Middle frontal gyrus (tissue), 1 donor: Measurements from ENCODE around the gene QKI.
"Not testable (repeated sequence)": the region's sequence is repeated elsewhere in the genome, so short reads cannot be mapped to it uniquely, and the experiment has no call there.

Experiments used
- DNase-seq: peaks from one replicate; pipeline ENCODE4 v3.0.0-alpha.2; 2015; ENCODE audit warnings: low spot score; ENCODE audit errors: extremely low spot score

Gene QKI

DNA sequence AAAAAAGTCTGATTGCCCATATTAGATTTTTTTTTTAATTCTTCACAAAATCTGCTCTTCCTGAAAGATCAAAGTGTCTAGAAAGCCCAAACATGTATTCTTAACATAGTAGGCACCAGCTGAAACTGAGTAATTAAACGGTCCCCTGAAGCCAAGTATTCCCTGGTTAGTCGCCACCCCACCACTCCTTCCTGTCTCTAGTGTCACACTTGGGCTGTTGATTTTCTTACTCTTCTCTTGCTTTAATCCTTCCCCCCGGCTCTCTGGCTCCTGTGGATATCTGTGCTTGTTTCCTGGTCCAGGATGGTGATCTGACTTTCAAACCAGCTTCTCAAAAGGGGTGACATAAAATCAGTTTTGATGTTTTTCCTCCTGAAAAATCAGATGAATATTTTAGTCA lies 162.9 kb downstream of the QKI start:
- no peak for DNase-seq

DNA sequence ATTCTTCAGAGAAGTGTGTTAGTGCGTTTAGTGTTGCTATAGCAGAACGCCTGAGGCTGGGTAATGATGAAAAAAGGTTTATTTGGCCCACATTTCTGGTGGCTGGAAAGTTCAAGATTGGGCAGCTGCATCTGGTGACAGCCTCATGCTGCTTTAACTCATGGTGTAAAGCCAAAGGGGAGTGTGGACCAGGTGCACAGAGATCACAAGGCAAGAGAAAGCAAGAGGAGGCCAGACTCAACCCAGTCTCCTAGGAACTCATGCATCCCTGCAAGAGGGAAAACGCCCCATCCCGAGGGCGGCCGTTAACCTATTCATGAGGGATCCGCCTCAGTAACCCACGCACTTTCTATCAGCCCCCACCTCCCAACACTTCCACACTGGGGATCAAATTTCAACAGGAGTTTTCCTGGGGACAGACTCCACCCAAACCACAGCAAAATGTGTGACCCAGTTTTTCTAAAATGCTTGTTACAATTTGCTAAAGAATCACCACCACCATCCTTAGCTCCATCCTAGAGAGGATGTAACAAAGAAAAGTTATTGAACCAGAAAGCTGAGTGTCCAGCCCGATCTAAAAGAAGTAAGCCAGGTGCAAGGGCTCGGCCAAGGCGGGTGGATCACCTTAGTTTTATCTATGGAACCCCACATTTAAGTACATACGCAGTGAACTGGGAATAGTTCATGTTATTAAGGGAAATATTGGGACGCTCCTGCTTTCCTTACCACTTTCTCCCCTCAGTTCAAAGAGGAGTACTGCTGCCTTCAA lies 164.8 kb downstream of the QKI start:
- DNase-seq, result no peak

GRCh38 chr6:163579880-163580295 lies 165.4 kb downstream of the QKI start:
- DNase-seq, result no peak

DNA sequence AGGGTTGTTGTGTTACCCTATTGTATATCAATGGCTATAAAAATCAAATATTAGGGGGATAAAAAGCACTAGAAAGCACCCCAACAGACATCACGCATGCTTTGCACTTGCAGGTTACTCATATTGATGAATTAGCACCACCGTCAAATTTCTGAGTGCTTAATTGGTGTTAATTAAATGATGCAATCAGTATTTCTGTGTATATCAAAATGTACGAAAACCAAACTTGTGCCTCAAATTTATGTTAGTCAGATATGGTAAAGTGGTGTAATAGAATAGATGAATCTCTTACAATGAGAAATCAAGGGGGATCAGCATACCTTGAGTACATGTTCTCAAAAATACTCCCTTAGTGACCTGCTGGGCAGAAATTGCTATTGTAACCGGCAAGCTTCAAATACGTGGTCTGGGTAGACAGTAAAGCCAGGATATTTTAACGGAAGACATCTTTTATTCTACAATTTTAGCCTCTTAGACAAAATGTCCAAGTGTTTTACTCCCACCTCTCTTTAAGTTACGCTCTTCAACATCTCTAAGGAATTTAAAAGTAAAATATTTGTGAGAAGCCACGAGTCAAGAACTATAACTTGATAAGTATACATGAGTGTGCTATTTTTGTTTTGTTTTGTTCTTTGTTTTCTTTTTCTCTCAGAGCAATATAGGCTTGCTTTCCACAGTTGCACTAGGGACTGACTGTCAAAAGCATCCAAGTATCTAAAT lies 166.0 kb downstream of the QKI start:
- DNase-seq, result no peak

DNA sequence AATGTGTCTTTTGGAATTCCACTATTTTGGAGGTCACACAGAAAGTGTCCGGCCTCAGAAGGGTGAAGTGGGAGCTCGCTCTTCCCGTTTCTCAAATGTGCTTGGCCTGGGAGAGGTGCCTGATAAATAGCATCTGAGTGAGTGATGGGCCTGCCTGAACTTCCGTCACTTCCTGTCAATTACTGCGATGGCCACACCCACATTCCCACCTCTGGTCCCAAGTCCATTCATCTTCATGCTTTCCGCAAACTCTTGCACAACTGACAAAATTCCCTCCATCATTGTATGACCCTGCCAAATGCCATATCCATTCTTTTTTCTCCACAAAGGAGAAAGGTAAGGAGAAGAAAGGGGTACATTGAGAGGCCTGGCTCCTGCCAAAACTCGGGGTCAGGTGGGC lies 169.0 kb downstream of the QKI start:
- DNase-seq, result no peak

DNA sequence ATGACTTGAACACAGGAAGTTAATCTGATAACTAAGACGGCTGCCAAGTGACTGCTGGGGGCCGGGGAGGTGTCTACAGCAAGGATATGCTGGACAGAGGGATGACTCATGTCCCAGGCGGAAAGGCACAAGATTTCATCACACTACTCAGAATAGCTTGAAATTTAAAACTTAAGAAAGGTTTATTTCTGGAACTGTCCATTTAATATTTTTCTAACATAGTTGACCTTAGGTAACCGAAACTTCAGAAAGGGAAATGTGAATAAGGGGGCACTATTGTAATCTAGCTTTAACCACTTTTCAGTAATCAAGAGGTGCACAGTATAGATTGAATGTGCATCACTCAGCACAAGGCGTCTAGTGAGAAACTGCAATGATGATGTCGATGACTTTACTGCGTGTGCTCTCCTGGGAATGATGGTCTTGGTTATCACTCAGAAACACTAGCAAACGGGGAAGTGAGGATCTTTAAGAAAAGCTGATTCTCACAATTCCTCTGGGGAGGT lies 171.5 kb downstream of the QKI start:
- no peak for DNase-seq

GRCh38 chr6:163586888-163587287 lies 172.4 kb downstream of the QKI start:
- no peak for DNase-seq

- DNase-seq, result no peak
Measured at GRCh38 chr6:163588220-163588919, 173.9 kb downstream of the QKI start.

DNA sequence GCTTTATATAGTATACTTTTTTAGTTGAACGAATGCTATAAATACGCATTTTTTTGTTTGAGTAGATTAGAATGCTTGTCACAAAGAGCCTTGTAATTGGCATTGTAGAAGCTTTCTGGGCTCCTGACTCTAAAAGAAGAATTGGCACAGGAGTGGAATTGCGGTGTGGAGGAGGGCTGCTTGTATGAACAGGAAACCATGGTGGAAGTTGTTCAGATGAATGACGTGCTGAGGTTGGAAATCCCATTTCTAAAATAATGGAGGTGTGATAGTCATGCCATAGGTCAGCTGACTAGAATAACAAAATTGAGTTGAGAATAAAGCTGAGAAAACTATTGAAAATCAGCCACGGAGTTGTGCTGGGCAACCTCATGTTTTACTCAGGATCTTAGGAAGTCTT lies 174.9 kb downstream of the QKI start:
- DNase-seq, result no peak

GRCh38 chr6:163590132-163590531 lies 175.6 kb downstream of the QKI start:
- not testable (repeated sequence) for DNase-seq

DNA sequence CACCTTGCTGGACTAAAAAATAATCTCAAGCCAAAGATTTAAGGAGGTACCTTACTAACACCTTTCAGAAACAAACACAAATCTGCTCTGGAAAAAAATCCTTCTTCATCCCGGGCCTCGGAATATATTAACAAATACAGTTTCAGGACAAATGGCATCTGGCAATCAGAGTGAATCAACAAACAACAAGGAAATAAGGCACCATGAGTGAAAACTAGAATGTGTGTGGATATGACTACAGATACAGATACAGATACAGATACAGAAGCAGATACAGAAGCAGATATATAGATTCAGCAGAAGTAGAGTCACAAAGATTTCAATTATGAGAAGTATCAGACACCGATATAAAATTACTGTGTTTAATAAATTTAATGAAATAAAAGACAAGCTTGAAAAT lies 178.4 kb downstream of the QKI start:
- DNase-seq, result no peak

DNA sequence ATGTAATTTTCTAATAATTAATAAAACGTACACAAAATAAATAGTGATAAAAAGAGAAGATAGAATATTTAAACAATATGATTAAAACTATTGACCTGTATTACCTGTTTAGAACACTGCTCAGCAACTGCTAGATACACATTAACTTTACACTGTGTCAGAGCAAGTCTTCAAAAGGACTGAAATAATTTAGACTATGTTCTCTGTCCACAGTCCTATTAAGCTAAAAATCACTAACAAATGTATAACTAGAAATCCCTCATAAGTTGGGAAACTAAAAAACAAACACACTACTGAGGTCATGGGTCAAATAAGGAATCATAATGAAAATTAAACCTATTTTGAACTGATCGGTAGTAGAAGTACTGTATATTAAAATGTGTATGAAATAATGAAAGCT lies 181.7 kb downstream of the QKI start:
- DNase-seq, result no peak

DNA sequence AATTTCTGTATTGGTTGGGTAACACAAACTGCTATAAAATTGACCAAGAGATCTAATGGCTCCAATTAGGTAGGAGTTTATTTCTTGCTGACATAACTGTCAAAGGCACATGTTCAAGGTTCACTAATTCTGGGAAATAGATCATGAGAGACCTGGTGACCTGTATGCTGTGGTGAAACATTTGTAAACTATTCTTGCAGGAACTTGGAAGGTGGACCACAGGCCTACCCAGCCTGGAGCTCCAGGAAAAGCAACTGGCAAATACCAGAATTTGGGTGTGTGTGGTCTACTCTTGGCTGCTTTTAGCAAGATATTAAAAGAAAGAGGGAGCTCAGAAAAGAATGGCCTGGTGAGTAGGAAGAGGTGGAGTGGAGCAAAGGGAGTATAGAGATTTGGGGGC lies 184.6 kb downstream of the QKI start:
- DNase-seq, result no peak

GRCh38 chr6:163599684-163600083 lies 185.2 kb downstream of the QKI start:
- no peak for DNase-seq

DNA sequence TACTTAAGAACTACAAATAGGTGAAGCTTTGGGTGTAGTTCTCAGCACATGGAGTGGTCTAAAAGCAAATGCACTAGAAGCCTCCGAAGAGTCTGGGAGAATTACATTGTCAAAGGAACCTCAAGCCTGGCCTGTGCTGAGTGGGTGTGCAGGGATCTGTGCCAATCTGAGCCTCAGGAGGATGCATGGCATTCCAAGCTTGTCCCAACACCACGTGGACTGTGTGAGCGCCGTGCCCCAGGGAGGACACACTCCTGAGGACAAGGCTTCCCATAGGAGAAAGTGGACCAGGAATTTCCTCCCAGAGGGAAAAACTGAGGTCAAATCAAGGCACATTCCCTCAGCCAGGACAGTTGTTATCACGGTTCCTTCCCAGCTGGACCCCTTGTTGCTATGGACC lies 185.8 kb downstream of the QKI start:
- no peak for DNase-seq

DNA sequence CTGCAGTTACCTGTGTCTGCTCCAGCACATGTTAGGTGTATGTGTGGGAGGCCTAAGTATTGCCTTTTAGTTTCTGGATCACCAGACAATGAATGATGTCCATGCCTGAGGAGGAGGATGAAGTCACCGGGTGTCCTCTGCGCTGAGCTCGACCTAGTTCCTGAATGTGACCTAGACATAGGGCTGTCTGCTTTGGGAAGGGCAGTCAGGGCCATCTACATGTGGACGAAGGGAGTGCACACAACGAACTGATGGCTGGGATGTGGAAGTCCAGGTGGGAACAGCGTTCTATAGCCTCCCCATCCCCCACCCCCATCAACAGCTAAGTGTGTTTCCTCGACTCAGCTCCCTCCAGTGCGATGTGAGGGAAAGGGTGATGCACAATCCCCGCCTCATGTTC lies 186.3 kb downstream of the QKI start:
- DNase-seq, result no peak

DNA sequence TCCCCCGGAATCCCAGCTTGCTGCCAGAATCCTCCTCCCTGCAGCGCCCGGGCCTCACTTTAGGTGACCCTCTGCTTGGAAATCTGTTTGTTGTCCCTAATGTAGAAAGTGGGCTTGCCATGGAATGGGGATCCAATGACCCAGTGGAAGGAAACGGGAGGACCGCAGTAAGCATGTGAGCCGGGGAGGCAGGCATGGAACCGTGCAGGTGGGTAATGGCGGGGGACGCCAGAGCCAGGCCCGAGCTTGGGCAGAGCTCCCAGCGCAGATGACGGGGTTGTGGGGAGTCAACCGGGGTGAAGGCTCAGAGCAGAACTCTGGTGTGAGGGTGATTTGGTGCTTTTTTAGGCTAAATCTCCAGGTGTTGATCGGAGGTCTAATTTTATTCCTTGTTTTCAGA lies 188.3 kb downstream of the QKI start:
- no peak for DNase-seq

GRCh38 chr6:163603395-163603794 lies 188.9 kb downstream of the QKI start:
- no peak for DNase-seq

GRCh38 chr6:163605385-163606097 lies 191.0 kb downstream of the QKI start:
- no peak for DNase-seq

- no peak for DNase-seq
Measured at GRCh38 chr6:163607792-163608191, 193.3 kb downstream of the QKI start.

DNA sequence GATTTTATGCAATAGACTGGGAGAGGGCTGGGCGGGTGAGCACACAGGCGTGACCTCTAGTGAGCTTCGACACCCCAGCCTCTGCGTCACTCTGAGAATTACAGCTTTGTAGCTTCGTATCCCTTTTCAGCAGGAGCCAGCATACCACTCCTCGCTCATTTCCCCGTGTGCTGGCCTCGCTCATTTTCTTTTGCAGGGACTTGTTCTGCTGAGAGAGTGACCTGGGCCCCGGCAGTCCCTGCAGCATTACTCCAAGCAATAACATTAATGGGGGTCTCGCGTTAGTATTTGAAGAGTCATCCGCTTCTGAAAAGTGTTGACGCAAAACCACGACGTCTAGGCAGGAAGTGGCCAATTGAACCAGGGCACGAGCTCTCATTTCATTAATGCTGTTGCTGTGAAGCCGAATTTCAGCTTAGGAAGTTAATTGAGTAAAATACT lies 193.7 kb downstream of the QKI start:
- DNase-seq, result no peak
